Memory B cell (primary cell): Measurements from ENCODE around the gene SSBP3.
"Not testable (repeated sequence)": the region's sequence is repeated elsewhere in the genome, so short reads cannot be mapped to it uniquely, and the experiment has no call there.

Source experiments
- ATAC-seq: fragments of 150-1000 bp; cut with Tn5 transposase; 2 replicates; pipeline ENCODE4 v1.10.0; 2021; ENCODE audit warnings: low read depth, mild to moderate bottlenecking, moderate library complexity
- DNase-seq, 2 donors: peaks; one replicate each; pipeline ENCODE4 v3.0.0; 2022; ENCODE audit warnings: low spot score in 2 of 2
- H3K27ac Mint-ChIP-seq: one replicate; pipeline ENCODE4 v1.8.0; 2022; ENCODE audit warnings: mild to moderate bottlenecking, moderate library complexity, mixed read lengths
- H3K27me3 Mint-ChIP-seq: one replicate; pipeline ENCODE4 v1.8.0; 2022; ENCODE audit warnings: mixed read lengths
- H3K36me3 Mint-ChIP-seq: one replicate; pipeline ENCODE4 v1.8.0; 2022; ENCODE audit warnings: mild to moderate bottlenecking, mixed read lengths
- H3K4me1 Mint-ChIP-seq: one replicate; pipeline ENCODE4 v1.8.0; 2022; ENCODE audit warnings: mixed read lengths
- H3K4me3 Mint-ChIP-seq: one replicate; pipeline ENCODE4 v1.8.0; 2022; ENCODE audit warnings: mild to moderate bottlenecking, moderate library complexity, mixed read lengths
- H3K9me3 Mint-ChIP-seq: one replicate; pipeline ENCODE4 v1.8.0; 2022; ENCODE audit warnings: mixed read lengths

SSBP3 gene

DNA sequence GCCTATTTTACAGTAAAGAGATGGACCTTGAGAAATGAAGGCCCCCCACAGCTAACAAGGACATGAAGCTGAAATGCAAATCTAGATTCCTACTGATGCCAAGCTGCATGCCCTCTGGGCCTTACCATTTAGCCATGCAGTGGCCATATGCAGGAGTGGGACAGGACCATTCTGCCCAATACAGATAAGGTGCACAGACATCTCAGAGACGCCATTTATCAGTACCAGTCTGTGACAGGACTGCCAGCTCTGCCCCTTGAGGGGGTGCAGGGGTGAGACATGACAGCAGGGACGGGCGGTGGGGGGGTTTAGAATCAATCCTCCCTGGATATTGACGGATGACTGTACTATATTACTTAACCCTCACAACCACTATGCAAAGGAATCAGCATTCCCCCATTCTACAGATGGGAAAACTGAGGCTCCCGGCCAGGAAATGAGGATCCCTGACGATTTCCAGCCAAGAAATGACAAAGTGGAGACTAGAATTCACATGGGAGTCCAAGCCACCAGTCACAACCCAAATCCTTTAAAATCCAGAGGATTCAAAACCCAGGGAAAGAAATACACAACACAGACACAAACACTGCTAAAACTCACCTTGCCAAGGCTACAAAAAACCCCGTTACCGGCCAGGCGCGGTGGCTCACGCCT is 10.8 kb downstream of the SSBP3 start:
- Mint-ChIP-seq H3K27ac (no peak overlapping the region), H3K4me3 (no peak overlapping the region), H3K36me3 (peaks cover 26% of the 10 kb centered on the region), H3K9me3 (no peaks in the 10 kb centered on the region), H3K4me1 (peaks cover 3% of the 10 kb centered on the region), H3K27me3 (no peaks in the 10 kb centered on the region)
- ATAC-seq, result no peak
- no peak for DNase-seq

DNA sequence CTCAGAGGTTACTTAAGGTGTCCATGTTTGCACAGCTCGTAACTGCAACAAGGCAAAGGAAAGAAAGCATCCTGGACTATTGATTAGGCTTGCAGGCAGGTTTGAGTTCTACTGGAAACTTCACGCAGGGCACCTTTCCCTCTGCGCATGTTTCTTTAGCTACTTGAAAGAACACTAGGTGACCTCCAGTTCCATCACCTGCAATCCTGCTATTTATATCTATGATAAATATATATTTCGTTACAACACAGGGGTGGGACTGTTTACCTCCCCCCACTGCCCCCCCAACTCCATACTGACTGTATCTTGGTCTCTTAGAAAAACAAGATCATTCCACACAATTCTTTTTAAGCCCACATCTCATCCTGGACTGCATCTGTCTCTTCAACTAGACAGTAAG is 12.1 kb downstream of the SSBP3 start:
- ATAC-seq (no peak), DNase-seq (no peak)
- Mint-ChIP-seq H3K4me1 (peaks cover 6% of the 10 kb centered on the region), H3K4me3 (no peak overlapping the region), H3K9me3 (no peaks in the 10 kb centered on the region), H3K27ac (no peak overlapping the region), H3K27me3 (no peaks in the 10 kb centered on the region), H3K36me3 (peaks cover 21% of the 10 kb centered on the region)

DNA sequence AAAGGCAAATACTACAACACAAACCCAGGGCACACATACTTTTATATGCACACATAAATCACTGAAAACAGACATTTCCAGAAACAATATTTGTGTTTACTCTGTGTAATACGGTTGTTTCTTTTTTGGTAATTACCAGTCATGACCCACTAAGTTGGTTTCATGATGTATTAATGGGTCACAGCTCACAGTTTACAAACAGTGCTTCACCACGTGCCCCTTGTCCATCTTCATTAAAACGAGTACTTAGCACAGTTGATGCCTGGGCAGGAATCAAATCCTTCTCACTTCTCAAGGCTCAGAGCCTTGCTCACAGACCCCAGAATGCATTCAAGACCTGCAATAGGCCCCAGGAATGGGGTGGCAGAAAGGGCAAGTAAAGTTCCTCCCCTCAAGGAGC is 13.8 kb downstream of the SSBP3 start:
- Mint-ChIP-seq H3K9me3 (no peaks in the 10 kb centered on the region), H3K36me3 (peaks cover 11% of the 10 kb centered on the region), H3K4me3 (no peak overlapping the region), H3K4me1 (peaks cover 6% of the 10 kb centered on the region), H3K27me3 (no peaks in the 10 kb centered on the region), H3K27ac (no peak overlapping the region)
- DNase-seq, result no peak
- no peak for ATAC-seq

DNA sequence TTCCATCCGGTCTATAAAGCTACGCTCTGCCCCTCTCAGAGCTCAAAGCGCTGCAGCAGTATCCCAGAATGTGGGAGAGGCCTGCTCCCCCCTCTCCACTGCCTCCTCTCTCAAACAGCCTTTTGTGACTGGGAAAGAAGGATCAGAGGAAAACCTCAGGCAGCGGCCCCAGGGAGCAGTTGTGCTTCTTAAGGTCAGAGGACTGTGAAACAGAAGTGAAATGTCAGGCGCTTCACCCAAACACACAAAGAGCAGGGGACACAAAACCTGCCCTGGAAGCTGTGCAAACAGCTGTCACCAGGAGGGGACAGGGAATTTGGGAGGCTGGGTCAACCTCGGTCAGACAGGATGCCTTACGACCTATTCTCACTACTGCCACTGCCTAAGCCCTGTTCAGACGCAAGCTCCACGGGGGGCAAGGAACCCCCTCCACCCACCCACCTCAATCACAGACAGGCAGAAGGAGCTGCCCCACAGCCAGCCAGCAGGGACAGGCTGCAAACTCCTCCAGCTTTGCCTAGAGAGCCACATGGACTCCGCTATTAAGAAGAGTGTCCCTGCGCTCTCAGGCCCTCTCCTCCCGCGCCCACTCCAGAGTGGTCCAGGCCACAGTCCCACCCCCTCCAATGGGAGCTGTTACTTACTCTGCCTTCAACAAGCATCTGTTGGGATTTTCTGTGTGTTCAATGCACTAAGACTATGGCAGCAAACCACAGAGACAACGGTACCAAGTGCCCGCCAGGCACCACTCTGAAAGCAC is 14.6 kb downstream of the SSBP3 start:
- DNase-seq, result no peak
- Mint-ChIP-seq H3K9me3 (no peaks in the 10 kb centered on the region), H3K27ac (no peak overlapping the region), H3K27me3 (no peaks in the 10 kb centered on the region), H3K4me3 (no peak overlapping the region), H3K36me3 (peaks cover 11% of the 10 kb centered on the region), H3K4me1 (peaks cover 8% of the 10 kb centered on the region)
- ATAC-seq, result no peak

DNA sequence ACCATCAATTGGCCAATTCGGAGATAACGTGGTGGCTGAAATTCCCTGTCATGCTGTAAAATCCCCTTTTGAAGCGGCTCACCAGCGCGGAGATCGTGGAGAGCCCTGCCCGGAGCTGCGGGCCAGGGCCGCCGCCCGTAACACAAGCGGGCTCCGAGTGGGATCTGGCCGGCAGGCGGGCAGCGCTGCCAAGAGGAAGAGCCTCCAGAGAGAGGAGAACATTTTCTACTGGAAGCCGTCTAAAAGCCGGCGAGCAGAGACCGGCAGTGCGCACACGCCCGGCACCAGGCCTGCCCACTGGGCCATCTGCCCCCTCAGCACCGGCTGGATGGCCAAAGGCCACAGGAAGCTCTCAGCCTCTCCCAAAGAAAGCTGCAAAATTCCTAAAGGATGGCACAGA is 15.5 kb downstream of the SSBP3 start:
- H3K36me3 Mint-ChIP-seq, result peaks cover 11% of the 10 kb centered on the region
- DNase-seq, result no peak

DNA sequence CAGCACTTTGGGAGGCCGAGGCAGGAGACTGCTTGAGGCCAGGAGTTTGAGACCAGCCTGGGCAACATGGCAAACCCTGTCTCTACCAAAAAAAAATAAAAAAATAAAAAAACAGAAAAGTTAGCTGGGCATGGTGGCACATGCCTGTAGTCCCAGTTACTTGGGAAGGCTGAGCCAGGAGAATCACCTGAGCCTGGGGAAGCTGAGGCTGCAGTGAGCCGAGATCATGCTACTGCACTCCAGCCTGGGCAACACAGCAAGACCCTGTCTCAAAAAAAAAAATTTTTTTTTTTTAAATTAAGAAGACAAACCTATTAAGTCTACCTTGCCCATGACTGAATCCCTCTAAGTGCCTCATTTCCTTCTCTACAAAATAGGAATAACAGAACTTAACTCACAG is 16.6 kb downstream of the SSBP3 start:
- not testable (repeated sequence) for H3K27ac Mint-ChIP-seq, DNase-seq, H3K4me3 Mint-ChIP-seq, H3K9me3 Mint-ChIP-seq, H3K4me1 Mint-ChIP-seq, ATAC-seq, H3K27me3 Mint-ChIP-seq
- peaks cover 14% of the 10 kb centered on the region for H3K36me3 Mint-ChIP-seq

More for the DNA sequence above, 15.5 kb downstream of the SSBP3 start:
- no peak for ATAC-seq
- H3K4me3 Mint-ChIP-seq, result no peak overlapping the region
- no peaks in the 10 kb centered on the region for H3K9me3 Mint-ChIP-seq
- H3K27ac Mint-ChIP-seq, result no peak overlapping the region
- no peaks in the 10 kb centered on the region for H3K27me3 Mint-ChIP-seq
- peaks cover 6% of the 10 kb centered on the region for H3K4me1 Mint-ChIP-seq

DNA sequence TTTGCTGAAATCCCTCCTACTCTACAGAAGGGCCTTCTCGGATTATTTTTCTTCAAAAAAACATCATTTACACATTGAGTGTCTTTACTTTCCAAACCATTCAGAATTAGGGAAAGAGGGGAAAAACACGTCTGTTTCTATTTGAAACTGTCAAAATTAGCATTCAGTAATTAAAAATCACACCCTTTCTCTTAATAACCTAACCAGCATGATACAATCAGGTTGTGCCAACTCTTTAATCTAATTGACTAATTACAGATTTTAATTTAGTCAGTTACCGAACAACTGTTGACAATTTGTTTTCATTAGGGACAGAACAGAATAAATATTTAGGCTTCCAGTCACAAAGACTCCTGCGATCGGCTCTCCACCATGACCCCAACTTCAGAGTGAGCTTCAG is 18.8 kb downstream of the SSBP3 start:
- Mint-ChIP-seq H3K36me3 (peaks cover 8% of the 10 kb centered on the region), H3K27ac (peak overlapping the region; percentile 50), H3K9me3 (no peaks in the 10 kb centered on the region)

DNA sequence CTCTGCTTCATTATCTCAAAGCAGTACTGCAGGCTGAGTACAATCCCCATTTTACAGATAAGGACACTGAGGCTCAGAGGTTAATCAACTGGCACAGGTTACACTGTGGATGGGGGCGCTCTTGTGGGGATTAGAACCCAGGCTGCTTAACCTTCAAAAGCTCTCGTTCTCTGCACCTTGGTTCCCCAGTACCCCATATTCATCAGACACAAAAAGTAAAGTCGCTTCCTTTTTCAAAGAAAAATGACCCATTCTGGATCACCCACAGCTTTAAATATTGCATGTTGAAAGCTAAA is 20.5 kb downstream of the SSBP3 start:
- no peaks in the 10 kb centered on the region for H3K9me3 Mint-ChIP-seq
- H3K4me3 Mint-ChIP-seq, result no peak overlapping the region
- peaks cover 12% of the 10 kb centered on the region for H3K4me1 Mint-ChIP-seq
- no peaks in the 10 kb centered on the region for H3K27me3 Mint-ChIP-seq
- DNase-seq, result no peak
- H3K27ac Mint-ChIP-seq, result no peak overlapping the region
- peaks cover 8% of the 10 kb centered on the region for H3K36me3 Mint-ChIP-seq
- ATAC-seq, result no peak

More for the DNA sequence above, 18.8 kb downstream of the SSBP3 start:
- no peaks in the 10 kb centered on the region for H3K27me3 Mint-ChIP-seq
- no peak for DNase-seq
- H3K4me1 Mint-ChIP-seq, result peaks cover 10% of the 10 kb centered on the region
- ATAC-seq, result no peak
- H3K4me3 Mint-ChIP-seq, result no peak overlapping the region

DNA sequence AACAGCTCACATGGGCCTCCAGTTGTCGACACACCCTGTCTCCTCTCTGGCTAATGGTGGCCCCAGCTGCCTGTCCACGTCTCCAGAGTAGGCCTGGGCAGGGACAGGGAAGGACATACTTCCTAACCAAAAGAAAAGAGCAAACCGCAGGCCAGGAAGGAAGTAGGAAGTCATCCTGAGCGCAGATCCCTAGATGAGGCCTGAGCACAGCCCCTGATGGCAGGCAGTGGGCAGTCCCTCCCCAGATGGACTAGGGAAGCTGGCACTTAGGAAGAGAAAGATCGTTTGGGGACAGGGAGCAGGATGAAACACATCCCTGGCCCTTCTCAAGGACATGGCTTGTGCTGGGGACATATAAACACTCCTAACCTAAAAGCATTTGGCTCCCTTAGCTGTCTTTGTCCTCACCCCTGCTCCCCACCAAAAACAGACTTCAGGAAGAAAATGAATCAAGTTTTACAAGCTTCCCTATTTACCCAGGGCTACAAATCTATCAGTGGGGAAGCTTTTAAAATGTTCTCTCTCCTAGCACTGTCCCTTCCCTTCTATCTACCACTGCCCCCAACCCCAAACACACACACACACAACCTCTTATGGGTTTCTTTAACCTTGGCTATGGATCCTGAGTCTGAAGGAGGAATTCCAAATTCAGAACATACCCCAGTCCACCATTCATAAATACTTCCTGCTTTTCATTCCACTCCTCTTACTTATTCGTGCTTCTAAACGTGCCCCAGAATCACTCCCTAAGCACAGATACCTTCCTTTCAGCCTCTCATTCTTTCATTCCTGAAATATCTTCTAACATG is 21.1 kb downstream of the SSBP3 start:
- Mint-ChIP-seq H3K4me1 (peaks cover 10% of the 10 kb centered on the region), H3K9me3 (no peaks in the 10 kb centered on the region), H3K27ac (no peak overlapping the region), H3K27me3 (no peaks in the 10 kb centered on the region), H3K36me3 (peaks cover 5% of the 10 kb centered on the region), H3K4me3 (no peak overlapping the region)
- ATAC-seq (no peak), DNase-seq (no peak)

DNA sequence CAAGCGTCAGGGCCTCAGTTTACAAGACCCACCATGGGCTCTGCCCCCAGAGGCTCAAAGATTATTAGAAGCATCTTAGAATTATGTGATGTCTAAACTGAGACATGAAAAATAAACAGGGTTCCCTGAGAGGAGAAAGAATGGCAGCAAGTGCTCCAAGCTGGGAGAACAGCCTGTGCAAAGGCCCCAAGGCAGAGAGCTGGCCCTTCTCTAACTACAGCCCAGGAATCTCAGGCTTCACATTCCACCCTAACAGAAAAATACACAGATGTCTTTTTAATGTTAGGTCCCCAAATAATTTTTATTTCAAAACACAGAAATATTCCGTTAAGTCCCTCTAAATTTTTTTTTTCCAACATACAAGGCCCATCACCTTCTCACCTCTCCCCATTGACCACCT is 21.7 kb downstream of the SSBP3 start:
- H3K4me1 Mint-ChIP-seq, result peaks cover 8% of the 10 kb centered on the region
- DNase-seq, result no peak
- H3K27ac Mint-ChIP-seq, result no peak overlapping the region
- ATAC-seq, result no peak
- H3K36me3 Mint-ChIP-seq, result peaks cover 3% of the 10 kb centered on the region
- no peak overlapping the region for H3K4me3 Mint-ChIP-seq
- H3K9me3 Mint-ChIP-seq, result no peaks in the 10 kb centered on the region
- H3K27me3 Mint-ChIP-seq, result no peaks in the 10 kb centered on the region

DNA sequence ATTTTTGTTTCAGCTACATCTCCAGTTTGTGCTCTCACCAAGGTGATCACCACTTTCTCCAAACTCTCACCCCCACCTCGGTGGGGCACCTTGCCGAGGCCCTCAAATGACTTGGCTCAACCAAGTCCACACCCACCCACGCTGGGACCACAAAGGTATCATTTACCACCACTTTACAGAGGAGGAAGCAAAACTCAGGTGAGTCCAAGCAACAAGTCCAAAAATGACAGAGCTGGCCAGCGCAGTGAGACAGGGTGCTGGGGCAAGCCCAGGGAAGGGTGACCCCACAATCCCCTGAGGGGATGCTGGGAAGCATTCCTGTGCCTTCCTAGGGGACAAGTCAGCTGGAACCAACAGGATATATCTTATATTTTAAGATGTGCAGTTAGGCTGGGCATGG is 24.7 kb downstream of the SSBP3 start:
- H3K27ac Mint-ChIP-seq, result no peak overlapping the region
- no peak overlapping the region for H3K4me3 Mint-ChIP-seq
- ATAC-seq, result no peak
- H3K9me3 Mint-ChIP-seq, result no peaks in the 10 kb centered on the region
- H3K27me3 Mint-ChIP-seq, result no peaks in the 10 kb centered on the region
- peaks cover 3% of the 10 kb centered on the region for H3K36me3 Mint-ChIP-seq
- no peak for DNase-seq
- H3K4me1 Mint-ChIP-seq, result peaks cover 14% of the 10 kb centered on the region

DNA sequence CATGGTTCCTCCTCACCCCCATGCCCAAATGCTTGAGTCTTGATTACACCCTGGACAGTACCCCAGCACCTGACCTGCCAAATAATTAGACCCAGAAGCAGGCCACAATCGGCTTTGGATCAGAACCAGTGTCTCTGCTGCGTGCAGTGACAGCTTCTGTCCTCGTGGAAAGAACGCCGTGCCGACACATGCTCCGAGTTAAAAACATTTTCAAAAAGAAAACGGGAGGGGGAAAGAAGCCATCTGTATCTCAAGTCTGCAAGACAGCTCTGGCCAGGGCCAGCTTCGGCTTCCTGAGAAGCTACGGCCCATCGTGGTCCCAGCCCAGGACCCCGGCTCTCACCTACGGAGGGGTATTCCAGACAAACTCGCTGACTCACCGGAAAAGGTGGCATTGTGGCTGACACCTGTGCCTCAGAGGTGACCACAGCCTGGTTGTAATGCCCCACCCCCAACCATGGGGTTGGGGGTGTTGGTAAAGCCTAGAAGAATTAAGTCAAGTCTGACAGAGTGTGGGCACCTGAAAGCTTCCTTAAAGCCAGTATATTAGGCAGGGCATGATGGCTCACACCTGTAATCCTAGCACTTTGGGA is 25.8 kb downstream of the SSBP3 start:
- Mint-ChIP-seq H3K27me3 (no peaks in the 10 kb centered on the region), H3K36me3 (peaks cover 1% of the 10 kb centered on the region), H3K4me1 (peaks cover 21% of the 10 kb centered on the region), H3K27ac (no peak overlapping the region), H3K4me3 (no peak overlapping the region), H3K9me3 (no peaks in the 10 kb centered on the region)
- no peak for DNase-seq
- no peak for ATAC-seq

DNA sequence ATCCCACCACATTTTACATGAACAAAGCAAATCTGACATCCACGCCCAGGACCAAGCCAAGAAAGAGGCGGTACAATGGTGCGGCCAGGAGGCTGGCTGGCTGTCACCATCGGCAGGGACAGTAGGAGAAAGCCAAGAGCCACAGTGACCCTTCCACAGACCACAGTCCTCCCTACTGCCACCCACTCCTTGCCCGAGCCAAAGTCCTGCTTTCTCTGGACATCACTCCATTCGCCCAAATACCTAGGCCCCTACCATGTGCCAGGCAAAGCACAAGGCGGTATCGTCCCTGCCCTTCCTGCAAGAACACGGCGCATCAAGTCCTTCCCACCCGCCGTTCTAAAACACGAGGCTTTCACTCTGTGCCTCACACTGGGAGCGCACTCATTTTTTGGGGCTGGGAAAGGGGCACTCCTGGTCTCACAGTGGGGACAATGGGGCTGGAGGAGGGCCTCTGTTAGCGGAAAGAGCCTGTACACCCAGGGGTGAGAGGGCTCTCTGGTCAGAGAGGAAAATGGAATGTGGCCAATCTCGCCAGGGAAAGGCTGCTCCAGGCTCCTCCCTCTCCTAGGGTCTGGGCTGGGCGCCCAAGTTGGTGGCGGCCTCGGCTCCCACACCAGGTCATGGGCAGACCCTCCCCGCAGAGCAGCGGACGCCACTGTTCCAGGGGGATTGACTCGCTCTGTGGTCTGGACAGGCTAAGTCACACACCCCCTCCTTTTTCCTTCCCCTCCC is 26.5 kb downstream of the SSBP3 start:
- no peaks in the 10 kb centered on the region for H3K36me3 Mint-ChIP-seq
- H3K27ac Mint-ChIP-seq, result peak overlapping the region; percentile 95
- ATAC-seq (no peak), DNase-seq (no peak)
- H3K4me1 Mint-ChIP-seq, result peaks cover 20% of the 10 kb centered on the region
- H3K4me3 Mint-ChIP-seq, result no peak overlapping the region
- H3K27me3 Mint-ChIP-seq, result no peaks in the 10 kb centered on the region
- no peaks in the 10 kb centered on the region for H3K9me3 Mint-ChIP-seq
